Thyroid gland (tissue), 4 donors: ENCODE results near the gene CHST2.

ENCODE experiments used
- CTCF ChIP-seq, 6 experiments: fragments of 200-600 bp in 3 of 6; fragments of 450-650 bp in 3 of 6; sonication (generic) in 3 of 6; IDR thresholded peaks; one replicate each; pipeline ENCODE4 v1.5.1; 2016 to 2019; ENCODE audit warnings: antibody characterized with exemption in 6 of 6, mild to moderate bottlenecking in 2 of 6, inconsistent platforms in 1 of 6, moderate library complexity in 1 of 6
- POLR2A ChIP-seq, 2 donors: fragments of 450-650 bp; IDR thresholded peaks; one replicate each; pipeline ENCODE4 v1.6.1; 2017; ENCODE audit warnings: antibody characterized with exemption in 2 of 2, mild to moderate bottlenecking in 2 of 2, moderate library complexity in 1 of 2

- TF ChIP-seq POLR2A (IDR thresholded peaks at IDR 0.05) (no peak), CTCF (IDR thresholded peaks at IDR 0.05) (no peak)
These were observed 2.5 kb downstream of the CHST2 start for GRCh38 chr3:143122089-143122430.
